PC-9 (cell line): Measurements from ENCODE around the gene RIC3.

Source experiments
- CTCF ChIP-seq: fragments of 200-600 bp; sonication (generic); conservative IDR thresholded peaks from 2 replicates; pipeline ENCODE4 v1.6.1; 2017; ENCODE audit warnings: mixed run types, antibody characterized with exemption, mild to moderate bottlenecking, moderate library complexity
- EZH2 ChIP-seq: fragments of 200-600 bp; sonication (generic); IDR thresholded peaks from 2 replicates; pipeline ENCODE4 v1.8.0; 2017; ENCODE audit warnings: antibody characterized with exemption, low read depth

DNA sequence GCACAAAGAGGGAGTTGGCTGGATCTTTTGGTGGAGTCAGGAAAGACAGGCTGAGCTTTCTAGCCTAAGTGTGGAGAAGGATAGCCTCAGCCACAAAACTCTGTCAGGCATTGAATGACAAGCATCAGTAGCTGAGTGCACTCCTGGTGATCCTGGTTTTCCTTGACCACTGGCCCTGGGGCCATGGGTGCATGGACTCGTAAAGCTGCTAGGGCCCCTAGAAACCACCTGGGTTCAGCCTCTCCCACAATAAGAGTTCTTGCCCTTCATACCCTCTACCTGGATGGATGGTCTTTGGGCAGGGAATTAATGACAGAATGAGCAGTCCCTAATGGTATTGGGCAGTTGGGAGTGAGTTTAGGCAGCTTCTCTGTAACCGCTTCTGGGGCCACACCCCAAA is 64.9 kb downstream of the RIC3 start:
- TF ChIP-seq CTCF = no peak
- TF ChIP-seq EZH2 = no peak
